ENCODE results near the gene MAST2.

The MAST2 gene

GRCh38 chr1:46005594-46005993 lies 202.2 kb downstream of the MAST2 start:
- H3K9ac ChIP-seq (ENCODE audit: low read depth in 1 of 2, low read length in 2 of 2): no peak overlapping the region
- H3K9me3 ChIP-seq (ENCODE audit: control insufficient read depth in 2 of 2, low read length in 2 of 2): no peaks in the 10 kb centered on the region
- H3K4me3 ChIP-seq (ENCODE audit: low read length in 2 of 2): no peak overlapping the region
- no peaks in the 10 kb centered on the region for H3K27me3 ChIP-seq (ENCODE audit: control insufficient read depth in 2 of 2, insufficient read depth in 2 of 2, low read length in 2 of 2)
- no peaks in the 10 kb centered on the region for H3K4me1 ChIP-seq (ENCODE audit: control insufficient read depth in 2 of 2, insufficient read depth in 2 of 2, low read length in 2 of 2)
- no peak overlapping the region for H3K27ac ChIP-seq (ENCODE audit: low read depth in 2 of 2, low read length in 2 of 2)
- H3K36me3 ChIP-seq (ENCODE audit: control insufficient read depth in 2 of 2, insufficient read depth in 2 of 2, low read length in 2 of 2): peaks cover 41 to 55% of the 10 kb centered on the region in 2 donors

DNA sequence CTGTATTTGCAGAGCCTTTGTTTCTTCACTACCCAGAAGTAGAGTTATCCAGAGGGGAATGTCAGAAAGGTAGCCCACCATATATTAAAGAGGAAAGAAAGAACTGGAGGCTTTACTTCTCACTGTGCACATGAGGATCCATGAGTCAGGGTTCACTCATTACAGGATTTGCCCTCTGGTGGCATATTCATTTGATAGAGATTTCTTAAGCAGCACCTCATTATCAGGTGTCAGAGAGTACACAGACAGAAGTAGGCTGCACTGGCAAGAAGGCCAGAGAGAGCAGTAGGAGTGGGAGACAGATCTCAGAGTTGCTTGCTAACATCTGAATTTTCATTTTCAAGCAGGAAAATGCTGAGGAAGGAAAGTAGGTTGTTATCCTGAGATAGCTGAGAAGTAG lies 205.2 kb downstream of the MAST2 start:
- H3K4me1 ChIP-seq (ENCODE audit: control insufficient read depth in 2 of 2, insufficient read depth in 2 of 2, low read length in 2 of 2): no peaks in the 10 kb centered on the region
- H3K9me3 ChIP-seq (ENCODE audit: control insufficient read depth in 2 of 2, low read length in 2 of 2): no peaks in the 10 kb centered on the region
- H3K36me3 ChIP-seq (ENCODE audit: control insufficient read depth in 2 of 2, insufficient read depth in 2 of 2, low read length in 2 of 2): peaks cover 57 to 59% of the 10 kb centered on the region in 2 donors
- no peak overlapping the region for H3K4me3 ChIP-seq (ENCODE audit: low read length in 2 of 2)
- H3K27me3 ChIP-seq (ENCODE audit: control insufficient read depth in 2 of 2, insufficient read depth in 2 of 2, low read length in 2 of 2): no peaks in the 10 kb centered on the region
- H3K9ac ChIP-seq (ENCODE audit: low read depth in 1 of 2, low read length in 2 of 2): no peak overlapping the region
- no peak overlapping the region for H3K27ac ChIP-seq (ENCODE audit: low read depth in 2 of 2, low read length in 2 of 2)

DNA sequence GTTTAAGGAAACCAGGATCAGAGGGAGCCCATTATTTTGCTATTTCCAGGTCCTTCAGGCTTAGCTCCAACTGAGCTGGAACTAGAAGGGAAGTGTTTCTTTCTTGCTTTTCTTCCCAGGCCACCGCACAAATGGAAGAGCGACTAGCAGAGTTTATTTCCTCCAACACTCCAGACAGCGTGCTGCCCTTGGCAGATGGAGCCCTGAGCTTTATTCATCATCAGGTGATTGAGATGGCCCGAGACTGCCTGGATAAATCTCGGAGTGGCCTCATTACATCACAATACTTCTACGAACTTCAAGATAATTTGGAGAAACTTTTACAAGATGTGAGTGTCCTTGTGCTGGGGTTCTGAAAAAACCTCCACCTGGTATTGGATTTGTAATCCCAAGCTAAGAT lies 207.2 kb downstream of the MAST2 start:
- Histone ChIP-seq H3K4me1 (ENCODE audit: control insufficient read depth in 2 of 2, insufficient read depth in 2 of 2, low read length in 2 of 2) (no peaks in the 10 kb centered on the region), H3K27ac (ENCODE audit: low read depth in 2 of 2, low read length in 2 of 2) (no peak overlapping the region), H3K9ac (ENCODE audit: low read depth in 1 of 2, low read length in 2 of 2) (no peak overlapping the region), H3K4me3 (ENCODE audit: low read length in 2 of 2) (no peak overlapping the region), H3K27me3 (ENCODE audit: control insufficient read depth in 2 of 2, insufficient read depth in 2 of 2, low read length in 2 of 2) (no peaks in the 10 kb centered on the region), H3K9me3 (ENCODE audit: control insufficient read depth in 2 of 2, low read length in 2 of 2) (no peaks in the 10 kb centered on the region), H3K36me3 (ENCODE audit: control insufficient read depth in 2 of 2, insufficient read depth in 2 of 2, low read length in 2 of 2) (peaks cover 54 to 56% of the 10 kb centered on the region in 2 donors)

DNA sequence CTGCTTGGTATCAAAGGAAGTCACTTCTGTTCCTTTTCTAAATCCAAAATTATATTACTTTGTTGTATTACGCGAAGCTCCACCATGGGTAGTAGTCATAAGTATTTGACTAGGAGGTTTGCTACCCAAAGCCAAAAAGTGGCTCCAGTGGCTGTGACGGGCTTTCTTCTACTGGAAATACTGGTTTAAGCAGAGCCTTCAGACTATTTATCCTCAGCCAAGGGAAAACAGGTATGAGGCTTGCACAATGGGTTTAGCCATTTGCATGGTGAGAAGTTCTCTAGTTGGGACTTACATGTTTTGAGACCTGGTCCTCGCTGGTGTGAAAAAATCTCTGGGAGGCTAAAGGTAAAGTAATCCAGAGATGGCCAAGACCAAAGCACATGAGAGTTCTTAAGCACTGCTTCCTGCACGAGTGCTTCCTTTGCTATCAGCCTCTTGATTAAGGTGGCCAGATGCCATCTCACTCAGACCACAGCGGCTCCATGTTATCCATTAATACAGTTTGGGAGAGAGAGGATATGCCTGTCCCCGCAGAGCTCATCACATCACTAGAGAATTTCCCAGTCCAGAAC lies 207.8 kb downstream of the MAST2 start:
- H3K4me1 ChIP-seq (ENCODE audit: control insufficient read depth in 2 of 2, insufficient read depth in 2 of 2, low read length in 2 of 2): no peaks in the 10 kb centered on the region
- H3K4me3 ChIP-seq (ENCODE audit: low read length in 2 of 2): no peak overlapping the region
- peaks cover 50 to 56% of the 10 kb centered on the region in 2 donors for H3K36me3 ChIP-seq (ENCODE audit: control insufficient read depth in 2 of 2, insufficient read depth in 2 of 2, low read length in 2 of 2)
- no peak overlapping the region for H3K9ac ChIP-seq (ENCODE audit: low read depth in 1 of 2, low read length in 2 of 2)
- no peaks in the 10 kb centered on the region for H3K27me3 ChIP-seq (ENCODE audit: control insufficient read depth in 2 of 2, insufficient read depth in 2 of 2, low read length in 2 of 2)
- H3K9me3 ChIP-seq (ENCODE audit: control insufficient read depth in 2 of 2, low read length in 2 of 2): no peaks in the 10 kb centered on the region
- H3K27ac ChIP-seq (ENCODE audit: low read depth in 2 of 2, low read length in 2 of 2): no peak overlapping the region

GRCh38 chr1:46012236-46012635 lies 208.8 kb downstream of the MAST2 start:
- H3K27ac ChIP-seq (ENCODE audit: low read depth in 2 of 2, low read length in 2 of 2): no peak overlapping the region
- peaks cover 42 to 47% of the 10 kb centered on the region in 2 donors for H3K36me3 ChIP-seq (ENCODE audit: control insufficient read depth in 2 of 2, insufficient read depth in 2 of 2, low read length in 2 of 2)
- no peak overlapping the region for H3K9ac ChIP-seq (ENCODE audit: low read depth in 1 of 2, low read length in 2 of 2)
- no peak overlapping the region for H3K4me3 ChIP-seq (ENCODE audit: low read length in 2 of 2)
- H3K27me3 ChIP-seq (ENCODE audit: control insufficient read depth in 2 of 2, insufficient read depth in 2 of 2, low read length in 2 of 2): no peaks in the 10 kb centered on the region
- no peaks in the 10 kb centered on the region for H3K4me1 ChIP-seq (ENCODE audit: control insufficient read depth in 2 of 2, insufficient read depth in 2 of 2, low read length in 2 of 2)
- no peaks in the 10 kb centered on the region for H3K9me3 ChIP-seq (ENCODE audit: control insufficient read depth in 2 of 2, low read length in 2 of 2)

DNA sequence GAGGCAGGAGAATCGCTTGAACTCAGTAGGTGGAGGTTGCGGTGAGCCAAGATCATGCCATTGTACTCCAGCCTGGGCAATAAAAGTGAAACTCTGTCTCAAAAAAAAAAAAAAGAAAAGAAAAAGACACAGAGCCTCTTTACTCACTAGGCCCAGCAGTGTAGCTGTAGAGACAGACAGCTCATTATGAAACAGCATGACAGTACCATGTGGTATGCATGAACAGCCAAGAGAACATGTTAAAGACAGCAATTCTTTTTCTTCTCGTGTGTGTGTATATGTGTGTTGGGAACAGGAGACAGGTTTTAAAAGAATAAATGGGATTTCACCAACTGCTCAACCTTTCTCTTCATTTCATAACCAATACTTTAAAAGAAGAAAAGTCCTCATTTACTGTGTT lies 210.2 kb downstream of the MAST2 start:
- H3K27ac ChIP-seq (ENCODE audit: low read depth in 2 of 2, low read length in 2 of 2): no peak overlapping the region
- no peak overlapping the region for H3K4me3 ChIP-seq (ENCODE audit: low read length in 2 of 2)
- no peak overlapping the region for H3K9ac ChIP-seq (ENCODE audit: low read depth in 1 of 2, low read length in 2 of 2)
- no peaks in the 10 kb centered on the region for H3K4me1 ChIP-seq (ENCODE audit: control insufficient read depth in 2 of 2, insufficient read depth in 2 of 2, low read length in 2 of 2)
- H3K27me3 ChIP-seq (ENCODE audit: control insufficient read depth in 2 of 2, insufficient read depth in 2 of 2, low read length in 2 of 2): no peaks in the 10 kb centered on the region
- H3K36me3 ChIP-seq (ENCODE audit: control insufficient read depth in 2 of 2, insufficient read depth in 2 of 2, low read length in 2 of 2): peaks cover 31 to 37% of the 10 kb centered on the region in 2 donors
- no peaks in the 10 kb centered on the region for H3K9me3 ChIP-seq (ENCODE audit: control insufficient read depth in 2 of 2, low read length in 2 of 2)

DNA sequence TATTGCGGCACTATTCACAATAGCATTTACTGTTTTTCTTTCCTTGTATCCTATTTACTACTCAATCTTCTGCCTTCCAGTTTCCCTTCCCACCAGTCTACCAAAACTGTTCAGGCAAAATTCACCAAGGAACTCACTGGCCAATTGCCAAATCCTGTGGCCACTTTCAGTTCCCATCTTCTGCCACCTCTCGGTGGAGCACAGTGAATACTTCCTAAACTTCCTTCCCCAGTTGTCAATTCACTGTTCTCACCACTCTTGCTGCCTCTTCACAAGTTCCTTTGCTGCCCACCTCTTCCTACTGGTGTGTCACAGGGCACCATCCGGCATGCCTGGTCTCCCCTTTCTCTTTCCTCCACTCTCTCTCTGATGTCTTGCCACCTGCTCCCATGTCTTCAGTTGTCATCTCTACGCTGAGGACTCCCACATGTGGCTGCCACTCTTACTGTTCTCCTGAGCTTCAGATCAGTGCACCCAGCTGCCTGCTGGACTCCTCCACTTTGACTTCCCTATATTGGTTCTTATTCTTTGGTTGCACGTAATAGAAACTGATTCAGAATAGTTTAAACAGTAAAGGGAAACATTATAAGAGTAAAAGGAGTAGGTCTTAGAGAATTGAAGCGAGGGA lies 214.6 kb downstream of the MAST2 start:
- Histone ChIP-seq H3K27ac (ENCODE audit: low read depth in 2 of 2, low read length in 2 of 2) (no peak overlapping the region), H3K36me3 (ENCODE audit: control insufficient read depth in 2 of 2, insufficient read depth in 2 of 2, low read length in 2 of 2) (peaks cover 15 to 17% of the 10 kb centered on the region in 2 donors), H3K27me3 (ENCODE audit: control insufficient read depth in 2 of 2, insufficient read depth in 2 of 2, low read length in 2 of 2) (no peaks in the 10 kb centered on the region), H3K9me3 (ENCODE audit: control insufficient read depth in 2 of 2, low read length in 2 of 2) (no peaks in the 10 kb centered on the region), H3K9ac (ENCODE audit: low read depth in 1 of 2, low read length in 2 of 2) (no peak overlapping the region), H3K4me3 (ENCODE audit: low read length in 2 of 2) (no peak overlapping the region), H3K4me1 (ENCODE audit: control insufficient read depth in 2 of 2, insufficient read depth in 2 of 2, low read length in 2 of 2) (no peaks in the 10 kb centered on the region)

GRCh38 chr1:46019348-46019747 lies 215.9 kb downstream of the MAST2 start:
- no peak overlapping the region for H3K4me3 ChIP-seq (ENCODE audit: low read length in 2 of 2)
- no peaks in the 10 kb centered on the region for H3K4me1 ChIP-seq (ENCODE audit: control insufficient read depth in 2 of 2, insufficient read depth in 2 of 2, low read length in 2 of 2)
- H3K9ac ChIP-seq (ENCODE audit: low read depth in 1 of 2, low read length in 2 of 2): no peak overlapping the region
- no peak overlapping the region for H3K27ac ChIP-seq (ENCODE audit: low read depth in 2 of 2, low read length in 2 of 2)
- H3K9me3 ChIP-seq (ENCODE audit: control insufficient read depth in 2 of 2, low read length in 2 of 2): no peaks in the 10 kb centered on the region
- no peaks in the 10 kb centered on the region for H3K27me3 ChIP-seq (ENCODE audit: control insufficient read depth in 2 of 2, insufficient read depth in 2 of 2, low read length in 2 of 2)
- peaks cover 25 to 29% of the 10 kb centered on the region in 2 donors for H3K36me3 ChIP-seq (ENCODE audit: control insufficient read depth in 2 of 2, insufficient read depth in 2 of 2, low read length in 2 of 2)

DNA sequence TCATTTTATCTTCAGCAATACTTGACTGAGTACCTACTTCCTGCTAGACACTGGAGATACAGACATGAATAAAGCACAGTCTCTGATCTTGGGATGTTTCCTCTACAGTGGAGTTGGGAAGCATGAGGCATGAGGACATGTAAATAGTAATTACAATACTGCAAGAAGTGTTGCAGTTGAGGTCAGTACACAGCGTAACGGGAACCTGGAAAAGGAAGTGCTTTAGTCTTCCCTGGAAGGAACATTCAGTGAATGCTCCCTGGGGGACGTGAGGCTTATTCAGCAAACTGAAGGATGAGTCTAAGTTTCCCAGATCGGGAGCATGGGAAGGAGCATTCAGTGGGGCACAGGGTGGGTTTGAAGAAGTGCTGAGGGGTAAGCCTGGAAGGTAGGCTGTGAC lies 216.6 kb downstream of the MAST2 start:
- Histone ChIP-seq H3K36me3 (ENCODE audit: control insufficient read depth in 2 of 2, insufficient read depth in 2 of 2, low read length in 2 of 2) (peaks cover 28 to 32% of the 10 kb centered on the region in 2 donors), H3K9ac (ENCODE audit: low read depth in 1 of 2, low read length in 2 of 2) (no peak overlapping the region), H3K4me3 (ENCODE audit: low read length in 2 of 2) (no peak overlapping the region), H3K4me1 (ENCODE audit: control insufficient read depth in 2 of 2, insufficient read depth in 2 of 2, low read length in 2 of 2) (no peaks in the 10 kb centered on the region), H3K9me3 (ENCODE audit: control insufficient read depth in 2 of 2, low read length in 2 of 2) (no peaks in the 10 kb centered on the region), H3K27ac (ENCODE audit: low read depth in 2 of 2, low read length in 2 of 2) (no peak overlapping the region), H3K27me3 (ENCODE audit: control insufficient read depth in 2 of 2, insufficient read depth in 2 of 2, low read length in 2 of 2) (no peaks in the 10 kb centered on the region)

DNA sequence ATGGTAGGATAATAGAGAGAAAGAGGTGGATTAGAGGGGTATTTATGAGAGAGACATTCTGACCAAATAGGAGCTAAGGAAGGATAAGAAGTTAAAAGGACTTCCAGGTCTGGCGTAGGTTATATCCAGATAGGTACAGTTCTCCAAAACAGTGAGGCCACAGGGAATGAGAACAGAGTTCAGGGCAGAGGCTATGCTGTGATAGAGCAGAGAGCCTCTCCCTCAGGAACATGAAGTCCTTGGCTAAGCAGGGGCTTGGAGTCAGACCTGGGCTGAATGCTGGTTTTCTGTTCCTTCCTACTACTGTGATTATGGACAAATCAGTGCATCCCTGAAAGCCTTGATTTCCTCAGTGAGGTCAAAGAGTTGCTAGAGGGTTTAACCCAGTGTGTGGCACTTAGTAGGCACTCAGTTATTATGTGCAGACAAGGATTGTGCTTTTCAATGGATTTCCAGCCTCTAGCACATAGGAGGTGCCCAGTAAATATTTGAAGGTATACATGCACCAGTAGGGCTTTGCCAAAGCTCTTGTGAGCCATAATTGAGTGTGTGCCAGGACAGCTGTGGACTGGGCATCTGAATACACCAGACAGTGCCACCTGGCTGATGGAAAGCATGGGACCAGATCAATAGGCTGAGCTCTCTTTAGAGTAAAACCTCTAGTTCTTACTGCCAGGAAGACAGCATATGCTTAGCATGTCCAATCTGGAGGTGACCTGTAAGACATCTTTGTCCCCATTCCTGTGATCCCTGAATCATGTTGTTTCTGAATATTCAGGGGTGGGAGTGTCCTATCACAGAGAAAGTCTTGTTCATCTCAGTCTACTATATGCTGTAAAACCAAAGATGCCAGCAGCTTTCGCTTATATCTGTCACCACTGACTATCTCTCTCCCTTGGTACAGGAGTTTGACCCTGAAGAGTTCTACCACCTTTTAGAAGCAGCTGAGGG lies 217.9 kb downstream of the MAST2 start:
- Histone ChIP-seq H3K9me3 (ENCODE audit: control insufficient read depth in 2 of 2, low read length in 2 of 2) (no peaks in the 10 kb centered on the region), H3K27ac (ENCODE audit: low read depth in 2 of 2, low read length in 2 of 2) (no peak overlapping the region), H3K4me3 (ENCODE audit: low read length in 2 of 2) (no peak overlapping the region), H3K9ac (ENCODE audit: low read depth in 1 of 2, low read length in 2 of 2) (no peak overlapping the region), H3K4me1 (ENCODE audit: control insufficient read depth in 2 of 2, insufficient read depth in 2 of 2, low read length in 2 of 2) (no peaks in the 10 kb centered on the region), H3K36me3 (ENCODE audit: control insufficient read depth in 2 of 2, insufficient read depth in 2 of 2, low read length in 2 of 2) (peaks cover 33 to 42% of the 10 kb centered on the region in 2 donors), H3K27me3 (ENCODE audit: control insufficient read depth in 2 of 2, insufficient read depth in 2 of 2, low read length in 2 of 2) (no peaks in the 10 kb centered on the region)

All from mucosa of rectum (tissue), 2 donors.